Muscle layer of colon (tissue), 2 donors: ENCODE data around the gene ASTE1.
A peak's percentile ranks its signal among the peaks of the same experiment; 100 is the strongest.

Source experiments
- H3K27ac ChIP-seq: one replicate; pipeline ENCODE4 v1.7.0; 2013; ENCODE audit warnings: low read depth, mild to moderate bottlenecking, low read length, moderate library complexity
- H3K27me3 ChIP-seq, 2 donors: one replicate each; pipeline ENCODE4 v1.7.0; 2013; ENCODE audit warnings: low read length in 2 of 2, mild to moderate bottlenecking in 2 of 2; ENCODE audit not compliant: insufficient read depth in 2 of 2, control insufficient read depth in 1 of 2
- H3K36me3 ChIP-seq: one replicate; pipeline ENCODE4 v1.7.0; 2013; ENCODE audit warnings: mild to moderate bottlenecking, low read length; ENCODE audit not compliant: insufficient read depth
- H3K4me1 ChIP-seq: one replicate; pipeline ENCODE4 v1.7.0; 2013; ENCODE audit warnings: mild to moderate bottlenecking, low read length; ENCODE audit not compliant: insufficient read depth
- H3K4me3 ChIP-seq, 2 donors: one replicate each; pipeline ENCODE4 v1.7.0; 2013; ENCODE audit warnings: low read length in 2 of 2, low read depth in 1 of 2, mild to moderate bottlenecking in 1 of 2, moderate library complexity in 1 of 2
- H3K9ac ChIP-seq: one replicate; pipeline ENCODE4 v1.7.0; 2013; ENCODE audit warnings: low read length
- H3K9me3 ChIP-seq: one replicate; pipeline ENCODE4 v1.7.0; 2013; ENCODE audit warnings: mild to moderate bottlenecking, low read length
- donor health status: abdominal sarcoma.
- donor health status: Adenocarcinoma of cecum.

Gene ASTE1

GRCh38 chr3:131036986-131037385 is 10.4 kb upstream of the ASTE1 start:
- Histone ChIP-seq H3K27me3 (no peaks in the 10 kb centered on the region), H3K27ac (no peak overlapping the region), H3K9ac (no peak overlapping the region), H3K9me3 (no peaks in the 10 kb centered on the region), H3K4me1 (no peaks in the 10 kb centered on the region), H3K4me3 (no peak overlapping the region), H3K36me3 (no peaks in the 10 kb centered on the region)

GRCh38 chr3:131036200-131036816 is 9.7 kb upstream of the ASTE1 start:
- no peaks in the 10 kb centered on the region for H3K36me3 ChIP-seq
- no peak overlapping the region for H3K9ac ChIP-seq

GRCh38 chr3:131033480-131034080 is 7.0 kb upstream of the ASTE1 start:
- no peaks in the 10 kb centered on the region for H3K36me3 ChIP-seq
- no peaks in the 10 kb centered on the region for H3K27me3 ChIP-seq
- no peak overlapping the region for H3K9ac ChIP-seq
- H3K9me3 ChIP-seq, result no peaks in the 10 kb centered on the region
- H3K4me3 ChIP-seq, result no peak overlapping the region
- no peak overlapping the region for H3K27ac ChIP-seq
- no peaks in the 10 kb centered on the region for H3K4me1 ChIP-seq

More at GRCh38 chr3:131036200-131036816, 9.7 kb upstream of the ASTE1 start:
- no peaks in the 10 kb centered on the region for H3K27me3 ChIP-seq
- no peak overlapping the region for H3K4me3 ChIP-seq
- no peak overlapping the region for H3K27ac ChIP-seq
- H3K4me1 ChIP-seq, result no peaks in the 10 kb centered on the region
- H3K9me3 ChIP-seq, result no peaks in the 10 kb centered on the region

- no peak overlapping the region for H3K9ac ChIP-seq
- no peaks in the 10 kb centered on the region for H3K9me3 ChIP-seq
- H3K4me1 ChIP-seq, result peaks cover 6% of the 10 kb centered on the region
- no peaks in the 10 kb centered on the region for H3K36me3 ChIP-seq
- H3K4me3 ChIP-seq, result no peak overlapping the region
- no peak overlapping the region for H3K27ac ChIP-seq
- H3K27me3 ChIP-seq, result no peaks in the 10 kb centered on the region
Observed at GRCh38 chr3:131031660-131032059, 5.0 kb upstream of the ASTE1 start.

GRCh38 chr3:131028844-131029243 is 2.2 kb upstream of the ASTE1 start:
- Histone ChIP-seq H3K36me3 (no peaks in the 10 kb centered on the region), H3K27ac (no peak overlapping the region), H3K4me1 (peaks cover 22% of the 10 kb centered on the region), H3K27me3 (no peaks in the 10 kb centered on the region), H3K9me3 (no peaks in the 10 kb centered on the region), H3K4me3 (no peak overlapping the region), H3K9ac (no peak overlapping the region)

GRCh38 chr3:131025539-131025938 is 1.1 kb downstream of the ASTE1 start:
- H3K27ac ChIP-seq, result peak overlapping the region; percentile 72
- no peaks in the 10 kb centered on the region for H3K27me3 ChIP-seq
- H3K4me1 ChIP-seq, result peaks cover 42% of the 10 kb centered on the region
- H3K9ac ChIP-seq, result no peak overlapping the region
- H3K4me3 ChIP-seq, result peak overlapping the region; percentile 83 to 94
- H3K36me3 ChIP-seq, result peaks cover 4% of the 10 kb centered on the region
- no peaks in the 10 kb centered on the region for H3K9me3 ChIP-seq

- H3K9me3 ChIP-seq, result no peaks in the 10 kb centered on the region
- H3K9ac ChIP-seq, result no peak overlapping the region
- no peak overlapping the region for H3K27ac ChIP-seq
- no peaks in the 10 kb centered on the region for H3K27me3 ChIP-seq
- no peak overlapping the region for H3K4me3 ChIP-seq
- H3K4me1 ChIP-seq, result peaks cover 34% of the 10 kb centered on the region
- peaks cover 25% of the 10 kb centered on the region for H3K36me3 ChIP-seq
Observed at GRCh38 chr3:131020122-131020693, 6.4 kb downstream of the ASTE1 start.

GRCh38 chr3:131018970-131019369 is 7.7 kb downstream of the ASTE1 start:
- peaks cover 26% of the 10 kb centered on the region for H3K4me1 ChIP-seq
- peaks cover 35% of the 10 kb centered on the region for H3K36me3 ChIP-seq
- H3K4me3 ChIP-seq, result no peak overlapping the region
- H3K9me3 ChIP-seq, result no peaks in the 10 kb centered on the region
- H3K27ac ChIP-seq, result no peak overlapping the region
- H3K27me3 ChIP-seq, result no peaks in the 10 kb centered on the region
- H3K9ac ChIP-seq, result no peak overlapping the region

- no peak overlapping the region for H3K9ac ChIP-seq
- H3K4me1 ChIP-seq, result no peaks in the 10 kb centered on the region
- H3K36me3 ChIP-seq, result peaks cover 26% of the 10 kb centered on the region
- no peak overlapping the region for H3K4me3 ChIP-seq
- H3K9me3 ChIP-seq, result no peaks in the 10 kb centered on the region
- no peaks in the 10 kb centered on the region for H3K27me3 ChIP-seq
- H3K27ac ChIP-seq, result no peak overlapping the region
Observed at GRCh38 chr3:131009698-131010097, 16.9 kb downstream of the ASTE1 start.

- Histone ChIP-seq H3K4me1 (no peaks in the 10 kb centered on the region), H3K9ac (no peak overlapping the region), H3K27me3 (no peaks in the 10 kb centered on the region), H3K36me3 (peaks cover 17% of the 10 kb centered on the region), H3K4me3 (no peak overlapping the region), H3K27ac (no peak overlapping the region), H3K9me3 (no peaks in the 10 kb centered on the region)
Observed at GRCh38 chr3:131008326-131008725, 18.3 kb downstream of the ASTE1 start.

- no peaks in the 10 kb centered on the region for H3K4me1 ChIP-seq
- H3K36me3 ChIP-seq, result peaks cover 14% of the 10 kb centered on the region
- no peaks in the 10 kb centered on the region for H3K27me3 ChIP-seq
- no peak overlapping the region for H3K4me3 ChIP-seq
- no peak overlapping the region for H3K27ac ChIP-seq
- H3K9me3 ChIP-seq, result no peaks in the 10 kb centered on the region
- H3K9ac ChIP-seq, result no peak overlapping the region
Observed at GRCh38 chr3:131007782-131008181, 18.8 kb downstream of the ASTE1 start.

GRCh38 chr3:131007256-131007655 is 19.4 kb downstream of the ASTE1 start:
- no peak overlapping the region for H3K4me3 ChIP-seq
- no peak overlapping the region for H3K9ac ChIP-seq
- H3K27me3 ChIP-seq, result no peaks in the 10 kb centered on the region
- peaks cover 9% of the 10 kb centered on the region for H3K36me3 ChIP-seq
- H3K27ac ChIP-seq, result no peak overlapping the region
- no peaks in the 10 kb centered on the region for H3K4me1 ChIP-seq
- H3K9me3 ChIP-seq, result no peaks in the 10 kb centered on the region
